Prostate gland (tissue), 2 donors: ENCODE measurements around the gene GDNF. TPM values are rescaled to one million over a fixed set of nuclear protein-coding genes. Genes with fewer than 3 reads are reported as not detected.

Experiments
- DNase-seq: peaks from one replicate; pipeline ENCODE4 v3.0.0-alpha.2; 2019; ENCODE audit warnings: low spot score
- H3K27ac ChIP-seq, 2 donors: fragments of 200-600 bp; sonication (generic); 2 replicates each; pipeline ENCODE4 v1.5.1; 2017 to 2019
- H3K27me3 ChIP-seq: fragments of 200-600 bp; sonication (generic); replicated peaks from 2 replicates; pipeline ENCODE4 v1.5.1; 2019; ENCODE audit not compliant: insufficient read depth
- H3K36me3 ChIP-seq, 2 donors: fragments of 200-600 bp; sonication (generic); 1 replicate in 1 of 2; 2 replicates in 1 of 2; pipeline versions ENCODE4 v1.5.1 to v1.8.1; 2017 to 2019
- H3K4me1 ChIP-seq: fragments of 200-600 bp; sonication (generic); replicated peaks from 2 replicates; pipeline ENCODE4 v1.5.1; 2019
- H3K4me3 ChIP-seq, 2 donors: fragments of 200-600 bp; sonication (generic); 2 replicates each; pipeline ENCODE4 v1.5.1; 2017 to 2019
- H3K9me3 ChIP-seq: fragments of 200-600 bp; sonication (generic); 2 replicates; pipeline ENCODE4 v1.5.1; 2017
- CTCF ChIP-seq, 4 experiments: fragments of 200-600 bp in 2 of 4; fragments of 450-650 bp in 2 of 4; sonication (generic) in 2 of 4; IDR thresholded peaks; 1 replicate in 3 of 4; 2 replicates in 1 of 4; pipeline ENCODE4 v1.5.1; 2016 to 2019; ENCODE audit warnings: antibody characterized with exemption in 4 of 4, mild to moderate bottlenecking in 2 of 4, moderate library complexity in 2 of 4
- POLR2A ChIP-seq: fragments of 450-650 bp; IDR thresholded peaks from one replicate; pipeline ENCODE4 v1.6.1; 2016; ENCODE audit warnings: antibody characterized with exemption, mild to moderate bottlenecking
- POLR2AphosphoS5 ChIP-seq: sonication (generic); formaldehyde crosslinking; IDR thresholded peaks from one replicate; pipeline ENCODE4 v1.6.1; 2017; ENCODE audit warnings: antibody characterized with exemption
- WGBS: methylation state at CpG from one replicate; pipeline ENCODE4 v1.1.5; 2018; 5-methylcytosine and 5-hydroxymethylcytosine counted together
- intact Hi-C: fragments of 100-400 bp; cut with DNase I; formaldehyde crosslinking; loops from one replicate; pipeline ENCODE4 v1.14.2; 2022
- total RNA-seq, 2 donors: library from RNA; depleted of rRNA; stranded (reverse); fragments of >200 nt; gene quantifications; one replicate each; pipeline ENCODE4 v1.1.0, GENCODE V29; 2016

The GDNF gene
- total RNA-seq, 2 donors from 2014 or later: 0.18 to 1.3 TPM

GRCh38 chr5:37849641-37850040 is 9.8 kb upstream of the GDNF start:
- no peak overlapping the region for H3K27ac ChIP-seq
- no peaks in the 10 kb centered on the region for H3K27me3 ChIP-seq
- H3K4me3 ChIP-seq: no peak overlapping the region
- no peaks in the 10 kb centered on the region for H3K4me1 ChIP-seq
- TF ChIP-seq POLR2A (no peak), CTCF (IDR thresholded peaks at IDR 0.05) (no peak), POLR2AphosphoS5 (no peak)
- no peak for DNase-seq
- 77% methylated on average over 4 of the region's 4 CpGs for WGBS
- no peaks in the 10 kb centered on the region for H3K9me3 ChIP-seq
- H3K36me3 ChIP-seq: no peaks in the 10 kb centered on the region
- intact Hi-C loops: no loop called here

GRCh38 chr5:37847978-37848425 is 8.2 kb upstream of the GDNF start:
- H3K27me3 ChIP-seq: no peaks in the 10 kb centered on the region
- DNase-seq: no peak
- intact Hi-C loops: no loop called here
- TF ChIP-seq POLR2AphosphoS5: no peak
- TF ChIP-seq POLR2A: no peak
- TF ChIP-seq CTCF (IDR thresholded peaks at IDR 0.05): no peak
- 48% methylated on average over 3 of the region's 3 CpGs for WGBS
- H3K4me1 ChIP-seq: no peaks in the 10 kb centered on the region
- no peak overlapping the region for H3K27ac ChIP-seq
- no peaks in the 10 kb centered on the region for H3K9me3 ChIP-seq
- no peaks in the 10 kb centered on the region for H3K36me3 ChIP-seq
- no peak overlapping the region for H3K4me3 ChIP-seq

- Histone ChIP-seq H3K4me3 (no peak overlapping the region), H3K9me3 (no peaks in the 10 kb centered on the region), H3K36me3 (no peaks in the 10 kb centered on the region), H3K27me3 (no peaks in the 10 kb centered on the region), H3K27ac (no peak overlapping the region), H3K4me1 (no peaks in the 10 kb centered on the region)
- 83% methylated on average over 4 of the region's 4 CpGs for WGBS
- TF ChIP-seq POLR2A (no peak), POLR2AphosphoS5 (no peak), CTCF (IDR thresholded peaks at IDR 0.05) (no peak)
- no peak for DNase-seq
- intact Hi-C loops: no loop called here
Observed at GRCh38 chr5:37846786-37847310, 7.0 kb upstream of the GDNF start.

GRCh38 chr5:37844009-37844408 is 4.2 kb upstream of the GDNF start:
- Histone ChIP-seq H3K27ac (peak overlapping the region in 1 of 2 donors; percentile 28), H3K9me3 (no peaks in the 10 kb centered on the region), H3K4me1 (no peaks in the 10 kb centered on the region), H3K27me3 (peaks cover 4% of the 10 kb centered on the region), H3K36me3 (no peaks in the 10 kb centered on the region), H3K4me3 (no peak overlapping the region)
- no peak for TF ChIP-seq POLR2AphosphoS5
- TF ChIP-seq POLR2A: no peak
- no peak for TF ChIP-seq CTCF (IDR thresholded peaks at IDR 0.05)
- intact Hi-C loops: no loop called here
- WGBS: 58% methylated on average over 6 of the region's 6 CpGs
- no peak for DNase-seq

GRCh38 chr5:37842048-37842447 is 2.2 kb upstream of the GDNF start:
- WGBS: 88% methylated on average over 10 of the region's 10 CpGs
- H3K4me3 ChIP-seq: no peak overlapping the region
- intact Hi-C loops: no loop called here
- H3K4me1 ChIP-seq: no peaks in the 10 kb centered on the region
- no peak for DNase-seq
- TF ChIP-seq POLR2A (no peak), POLR2AphosphoS5 (no peak), CTCF (IDR thresholded peaks at IDR 0.05) (no peak)
- H3K27me3 ChIP-seq: peaks cover 5% of the 10 kb centered on the region
- H3K27ac ChIP-seq: no peak overlapping the region
- H3K9me3 ChIP-seq: no peaks in the 10 kb centered on the region
- no peaks in the 10 kb centered on the region for H3K36me3 ChIP-seq
